Loucy (cell line): ENCODE measurements around the gene ADAMTS19.

Experiments
- H2AFZ ChIP-seq: fragments of 200-600 bp; sonication (generic); 2 replicates; pipeline ENCODE4 v1.6.0; 2016; ENCODE audit warnings: antibody characterized with exemption, mild to moderate bottlenecking, low read length, moderate library complexity
- H3F3A ChIP-seq: fragments of 200-600 bp; 2 replicates; pipeline ENCODE4 v1.6.0; 2016; ENCODE audit warnings: antibody characterized with exemption, low read depth, mild to moderate bottlenecking
- H3K27me3 ChIP-seq: fragments of 200-600 bp; sonication (generic); 2 replicates; pipeline ENCODE4 v1.6.1; 2014; ENCODE audit warnings: low read length, mild to moderate bottlenecking; ENCODE audit not compliant: insufficient read depth, poor library complexity, severe bottlenecking
- H3K36me3 ChIP-seq: fragments of 200-600 bp; sonication (generic); 2 replicates; pipeline ENCODE4 v1.6.1; 2016; ENCODE audit warnings: low read length; ENCODE audit not compliant: insufficient read depth
- H3K4me1 ChIP-seq: fragments of 200-600 bp; sonication (generic); 2 replicates; pipeline ENCODE4 v1.5.1; 2014; ENCODE audit warnings: low read length, mild to moderate bottlenecking; ENCODE audit not compliant: insufficient read depth, poor library complexity, severe bottlenecking
- H3K4me2 ChIP-seq: fragments of 200-600 bp; sonication (generic); 2 replicates; pipeline ENCODE4 v1.6.0; 2014; ENCODE audit warnings: antibody characterized with exemption, low read length, low read depth, mild to moderate bottlenecking; ENCODE audit not compliant: poor library complexity, severe bottlenecking
- H3K4me3 ChIP-seq: fragments of 200-600 bp; sonication (generic); 2 replicates; pipeline ENCODE4 v1.5.1; 2014; ENCODE audit warnings: low read length, mild to moderate bottlenecking, mixed read lengths; ENCODE audit not compliant: poor library complexity, severe bottlenecking
- H3K79me2 ChIP-seq: fragments of 200-600 bp; sonication (generic); 2 replicates; pipeline ENCODE4 v1.6.1; 2014; ENCODE audit warnings: low read length; ENCODE audit not compliant: insufficient read depth
- H3K9ac ChIP-seq: fragments of 200-600 bp; sonication (generic); 2 replicates; pipeline ENCODE4 v1.6.0; 2014; ENCODE audit warnings: mild to moderate bottlenecking, low read depth, low read length, moderate library complexity; ENCODE audit not compliant: poor library complexity, severe bottlenecking
- H3K9me2 ChIP-seq: fragments of 200-600 bp; sonication (generic); replicated peaks from 2 replicates; pipeline ENCODE4 v1.6.1; 2016; ENCODE audit warnings: low read depth, low read length, mixed read lengths
- H3K9me3 ChIP-seq: fragments of 200-600 bp; sonication (generic); 2 replicates; pipeline ENCODE4 v1.6.1; 2014; ENCODE audit warnings: mild to moderate bottlenecking, antibody characterized with exemption, low read length, low read depth; ENCODE audit not compliant: insufficient read depth
- H4K20me1 ChIP-seq: fragments of 200-600 bp; sonication (generic); 2 replicates; pipeline ENCODE4 v1.6.0; 2014; ENCODE audit warnings: antibody characterized with exemption, low read length, mild to moderate bottlenecking; ENCODE audit not compliant: insufficient read depth, poor library complexity, severe bottlenecking
- EZH2phosphoT487 ChIP-seq: fragments of 200-600 bp; IDR thresholded peaks from 2 replicates; pipeline ENCODE4 v1.6.1; 2018; ENCODE audit warnings: antibody characterized with exemption, mild to moderate bottlenecking, moderate library complexity, borderline replicate concordance
- TF ChIP-seq, protein P1 (sequence below): fragments of 200-600 bp; sonication (generic); conservative IDR thresholded peaks from 2 replicates; pipeline ENCODE4 v1.5.1; 2014; ENCODE audit warnings: mild to moderate bottlenecking, antibody characterized with exemption, low read length

Gene ADAMTS19

DNA sequence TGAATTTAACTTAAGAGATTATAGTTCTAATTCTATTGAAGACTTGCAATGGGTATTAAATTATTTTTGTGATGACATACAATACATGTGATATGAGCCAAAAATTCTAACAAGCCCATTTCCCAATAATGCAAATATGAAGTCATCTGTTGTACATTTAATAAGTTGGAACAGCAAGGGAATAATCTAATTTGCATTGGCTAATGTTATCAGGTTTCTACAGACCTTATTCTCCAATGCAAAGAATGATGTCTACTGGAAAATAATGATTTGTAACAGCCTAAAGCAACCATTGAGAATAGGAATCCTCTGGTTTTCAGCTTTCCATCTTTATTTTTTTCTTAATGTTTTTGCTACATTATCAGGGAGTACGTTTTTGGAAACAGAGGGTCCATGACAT, 198.7 kb downstream of the ADAMTS19 start:
- H3K4me1 ChIP-seq = no peaks in the 10 kb centered on the region
- no peaks in the 10 kb centered on the region for H3K9me3 ChIP-seq
- H3K36me3 ChIP-seq = no peaks in the 10 kb centered on the region
- no peaks in the 10 kb centered on the region for H4K20me1 ChIP-seq
- no peak for TF ChIP-seq EZH2phosphoT487
- TF ChIP-seq, protein P1, sequence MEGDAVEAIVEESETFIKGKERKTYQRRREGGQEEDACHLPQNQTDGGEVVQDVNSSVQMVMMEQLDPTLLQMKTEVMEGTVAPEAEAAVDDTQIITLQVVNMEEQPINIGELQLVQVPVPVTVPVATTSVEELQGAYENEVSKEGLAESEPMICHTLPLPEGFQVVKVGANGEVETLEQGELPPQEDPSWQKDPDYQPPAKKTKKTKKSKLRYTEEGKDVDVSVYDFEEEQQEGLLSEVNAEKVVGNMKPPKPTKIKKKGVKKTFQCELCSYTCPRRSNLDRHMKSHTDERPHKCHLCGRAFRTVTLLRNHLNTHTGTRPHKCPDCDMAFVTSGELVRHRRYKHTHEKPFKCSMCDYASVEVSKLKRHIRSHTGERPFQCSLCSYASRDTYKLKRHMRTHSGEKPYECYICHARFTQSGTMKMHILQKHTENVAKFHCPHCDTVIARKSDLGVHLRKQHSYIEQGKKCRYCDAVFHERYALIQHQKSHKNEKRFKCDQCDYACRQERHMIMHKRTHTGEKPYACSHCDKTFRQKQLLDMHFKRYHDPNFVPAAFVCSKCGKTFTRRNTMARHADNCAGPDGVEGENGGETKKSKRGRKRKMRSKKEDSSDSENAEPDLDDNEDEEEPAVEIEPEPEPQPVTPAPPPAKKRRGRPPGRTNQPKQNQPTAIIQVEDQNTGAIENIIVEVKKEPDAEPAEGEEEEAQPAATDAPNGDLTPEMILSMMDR = no peak
- H3F3A ChIP-seq = no peaks in the 10 kb centered on the region
- H2AFZ ChIP-seq = no peak overlapping the region
- no peak overlapping the region for H3K9ac ChIP-seq
- no peak overlapping the region for H3K4me2 ChIP-seq
- no peak overlapping the region for H3K4me3 ChIP-seq
- H3K79me2 ChIP-seq = no peaks in the 10 kb centered on the region
- no peaks in the 10 kb centered on the region for H3K27me3 ChIP-seq
- no peaks in the 10 kb centered on the region for H3K9me2 ChIP-seq

GRCh38 chr5:129661366-129662035, 201.4 kb downstream of the ADAMTS19 start:
- Histone ChIP-seq H3F3A (no peaks in the 10 kb centered on the region), H3K9ac (no peak overlapping the region), H2AFZ (no peak overlapping the region), H3K4me1 (no peaks in the 10 kb centered on the region), H3K9me2 (no peaks in the 10 kb centered on the region), H3K79me2 (no peaks in the 10 kb centered on the region), H3K36me3 (no peaks in the 10 kb centered on the region), H3K27me3 (no peaks in the 10 kb centered on the region), H3K9me3 (no peaks in the 10 kb centered on the region), H4K20me1 (no peaks in the 10 kb centered on the region), H3K4me3 (no peak overlapping the region), H3K4me2 (no peak overlapping the region)
- TF ChIP-seq, protein P1 = no peak
- no peak for TF ChIP-seq EZH2phosphoT487

GRCh38 chr5:129664336-129664937, 204.3 kb downstream of the ADAMTS19 start:
- H3K27me3 ChIP-seq = no peaks in the 10 kb centered on the region
- no peaks in the 10 kb centered on the region for H3F3A ChIP-seq
- TF ChIP-seq, protein P1 = peak; percentile 75
- TF ChIP-seq EZH2phosphoT487 = no peak
- no peak overlapping the region for H3K4me3 ChIP-seq
- no peaks in the 10 kb centered on the region for H4K20me1 ChIP-seq
- no peaks in the 10 kb centered on the region for H3K9me2 ChIP-seq
- H3K9ac ChIP-seq = no peak overlapping the region
- H2AFZ ChIP-seq = no peak overlapping the region
- no peak overlapping the region for H3K4me2 ChIP-seq
- no peaks in the 10 kb centered on the region for H3K79me2 ChIP-seq
- H3K9me3 ChIP-seq = no peaks in the 10 kb centered on the region
- no peaks in the 10 kb centered on the region for H3K36me3 ChIP-seq
- no peaks in the 10 kb centered on the region for H3K4me1 ChIP-seq
